ENCODE results near the gene RHBDL3.

RHBDL3 gene

DNA sequence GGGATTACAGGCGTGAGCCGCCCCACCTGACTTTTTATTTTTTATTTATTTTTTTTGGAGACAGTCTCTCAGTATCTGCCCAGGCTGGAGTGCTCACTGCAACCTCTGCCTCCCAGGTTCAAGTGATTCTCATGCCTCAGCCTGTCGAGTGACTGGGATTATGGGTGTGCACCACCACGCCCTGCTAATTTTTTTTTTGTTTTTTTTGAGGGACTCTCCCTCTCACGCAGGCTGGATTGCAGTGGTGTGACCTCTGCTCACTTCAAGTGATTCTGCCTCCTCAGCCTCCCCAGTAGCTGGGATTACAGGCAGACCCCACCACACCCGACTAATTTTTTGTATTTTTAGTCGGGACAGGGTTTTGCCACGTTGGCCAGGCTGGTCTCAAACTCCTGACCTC lies 92.0 kb downstream of the RHBDL3 start:
- no peak for DNase-seq (ENCODE audit: low spot score)

DNA sequence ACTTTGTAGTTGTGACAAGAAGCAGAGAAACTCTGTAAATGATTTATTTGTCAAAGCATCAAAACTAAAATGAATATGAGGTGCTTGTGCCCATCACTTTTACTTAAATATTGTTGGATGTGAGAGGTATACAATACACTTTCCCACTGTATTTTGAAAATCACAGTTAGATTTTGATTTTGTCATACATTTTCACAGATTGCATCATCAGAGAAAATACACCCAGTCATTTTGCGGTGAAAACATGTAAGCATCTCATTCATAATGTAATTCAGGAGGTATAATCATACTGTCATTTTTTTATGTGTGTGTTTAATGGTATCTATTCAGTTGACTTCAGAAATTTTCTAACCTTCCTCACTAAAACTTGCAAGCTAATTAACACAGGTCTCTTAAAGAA lies 95.6 kb downstream of the RHBDL3 start:
- no peak for DNase-seq (ENCODE audit: low spot score)

- no peak for DNase-seq (ENCODE audit: low spot score)
Observed at GRCh38 chr17:32370426-32370825, 104.8 kb downstream of the RHBDL3 start.

Measured in CD4-positive, alpha-beta T cell treated with Interleukin-2 at 100 ng/mL for 4 hours (primary cell).